Esophagus muscularis mucosa (tissue), 3 donors: ENCODE data around the gene MYO10.

Experiments
- CTCF ChIP-seq, 3 experiments: fragments of 200-600 bp in 2 of 3; fragments of 450-650 bp in 1 of 3; sonication (generic) in 2 of 3; IDR thresholded peaks; one replicate each; pipeline ENCODE4 v1.5.1; 2017 to 2019; ENCODE audit warnings: antibody characterized with exemption in 3 of 3, mild to moderate bottlenecking in 2 of 3, moderate library complexity in 1 of 3
- POLR2A ChIP-seq: fragments of 450-650 bp; IDR thresholded peaks from one replicate; pipeline ENCODE4 v1.6.1; 2017; ENCODE audit warnings: antibody characterized with exemption, moderate library complexity, mild to moderate bottlenecking, low read depth

DNA sequence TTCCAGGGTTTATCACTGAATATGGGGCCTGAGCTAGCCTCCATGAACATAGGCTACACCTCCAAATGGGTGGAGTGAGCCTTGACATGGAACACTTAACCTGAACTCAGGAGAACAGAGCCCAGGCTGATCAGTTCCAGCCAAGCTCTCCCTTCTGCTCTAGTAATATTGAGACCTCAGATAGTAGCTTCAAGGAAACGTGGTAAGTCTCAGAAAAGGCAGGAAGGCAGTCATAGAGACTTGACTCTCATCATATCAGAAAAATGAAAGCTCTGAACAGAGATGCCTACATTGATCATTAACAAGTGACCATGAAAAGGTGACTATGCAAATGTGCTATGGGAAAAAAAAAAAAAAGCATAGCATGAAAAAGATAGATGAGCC is 40.5 kb upstream of the MYO10 start:
- TF ChIP-seq CTCF (IDR thresholded peaks at IDR 0.05) (no peak), POLR2A (no peak)
